ENCODE data around the gene CXCL14.
"Not testable (repeated sequence)": the region's sequence is repeated elsewhere in the genome, so short reads cannot be mapped to it uniquely, and the experiment has no call there.

The CXCL14 gene

GRCh38 chr5:135541807-135542502 is 36.8 kb downstream of the CXCL14 start:
- no peak for DNase-seq

DNA sequence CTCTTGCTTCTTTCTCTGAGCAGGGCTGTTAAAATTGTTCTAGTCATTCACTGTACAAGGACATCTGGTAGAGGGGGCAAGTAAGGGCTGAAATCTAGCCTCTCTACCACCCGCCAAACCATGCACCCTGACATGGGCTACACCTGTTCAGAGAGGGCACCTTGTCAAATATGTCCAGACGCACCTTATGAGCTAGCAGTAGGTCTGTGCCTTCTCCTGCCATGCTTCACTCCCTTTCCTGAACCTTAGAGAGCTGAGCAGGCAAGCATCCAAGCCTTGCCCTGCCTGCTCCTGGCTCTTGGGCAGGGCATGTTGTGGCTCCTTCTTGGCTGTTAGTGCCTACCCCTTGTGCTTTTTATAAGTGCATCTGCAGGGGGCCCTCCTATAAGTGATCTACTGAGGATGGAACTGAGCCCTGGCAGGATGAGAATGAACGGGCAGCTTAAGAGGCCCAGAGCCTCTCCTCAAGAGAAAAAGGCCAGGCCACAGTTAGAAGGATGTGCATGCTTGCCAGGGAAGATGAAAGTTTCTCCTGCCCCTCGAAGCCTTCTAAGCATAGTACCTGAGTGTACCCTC is 39.3 kb downstream of the CXCL14 start:
- no peak for DNase-seq

DNA sequence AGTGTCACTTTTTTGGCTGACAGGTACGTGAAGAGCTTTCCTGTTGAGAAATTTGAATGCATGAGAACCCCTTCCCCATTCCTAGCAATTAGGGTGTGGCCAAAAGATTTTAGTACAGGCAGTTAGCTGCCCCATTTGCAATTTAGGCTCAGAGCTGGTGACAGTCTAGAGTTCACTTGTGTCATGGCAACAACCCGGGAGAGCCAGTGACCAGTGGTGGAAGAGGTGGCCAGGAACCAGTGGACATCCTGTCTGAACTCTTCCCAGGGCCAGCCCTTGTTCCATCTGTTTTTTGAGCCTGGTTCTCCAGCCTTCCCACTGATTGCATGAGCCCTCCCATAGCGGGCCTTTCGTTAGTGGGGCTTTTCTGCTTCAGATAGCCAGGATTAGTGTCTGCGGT is 40.5 kb downstream of the CXCL14 start:
- no peak for DNase-seq

DNA sequence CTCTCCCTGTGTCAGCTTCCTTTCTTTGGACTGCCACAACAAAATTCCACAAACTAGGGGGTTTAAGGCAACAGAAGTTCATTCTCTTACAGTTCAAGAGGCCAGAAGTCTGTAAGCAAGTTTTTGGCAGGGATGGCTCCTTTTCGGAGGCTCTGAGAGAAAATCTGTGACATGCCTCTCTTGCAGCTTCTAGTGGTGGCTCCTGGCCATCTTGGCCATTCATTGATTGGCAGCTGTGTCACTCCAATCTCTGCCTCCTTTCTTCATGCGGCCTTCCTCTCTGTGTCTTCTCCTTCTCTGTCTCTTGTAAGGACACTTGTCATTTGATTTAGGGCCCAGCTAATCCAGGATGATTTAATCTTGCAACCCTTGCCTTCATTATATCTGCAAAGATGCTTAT is 41.0 kb downstream of the CXCL14 start:
- DNase-seq, result no peak

- no peak for DNase-seq
These were observed 41.5 kb downstream of the CXCL14 start for GRCh38 chr5:135537271-135537670.

GRCh38 chr5:135535820-135536801 is 42.7 kb downstream of the CXCL14 start, which contains the start of gene NEUROG1:
TSS of gene NEUROG1 (minus strand) at chr5:135535964. CDS start at chr5:135535690, 274 bp downstream.
- DNase-seq, result no peak

GRCh38 chr5:135535420-135535819 is 43.4 kb downstream of the CXCL14 start:
- DNase-seq, result no peak

GRCh38 chr5:135534609-135535419 is 44.0 kb downstream of the CXCL14 start:
- DNase-seq, result no peak

GRCh38 chr5:135533794-135534193 is 45.0 kb downstream of the CXCL14 start:
- no peak for DNase-seq

GRCh38 chr5:135533334-135533733 is 45.5 kb downstream of the CXCL14 start:
- DNase-seq, result no peak

GRCh38 chr5:135529576-135529975 is 49.2 kb downstream of the CXCL14 start:
- DNase-seq, result not testable (repeated sequence)

GRCh38 chr5:135526924-135527323 is 51.9 kb downstream of the CXCL14 start:
- DNase-seq, result no peak

- no peak for DNase-seq
These were observed 56.8 kb downstream of the CXCL14 start for GRCh38 chr5:135521964-135522363.
